H1 (cell line): Measurements from ENCODE around the gene PTPRE. TPM values are rescaled to one million over a fixed set of nuclear protein-coding genes. Genes with fewer than 3 reads are reported as not detected.

Source experiments
- CTCF ChIA-PET: fragments of 300-600 bp; sonication (Branson Sonifier 250); formaldehyde crosslinking; loops from one replicate; lab custom pipeline; 2021; ENCODE audit not compliant: partially characterized antibody; lab: Charles Lee
- POLR2A ChIA-PET: fragments of 300-600 bp; sonication (Branson Sonifier 250); formaldehyde crosslinking; loops from one replicate; lab custom pipeline; 2021; ENCODE audit warnings: inconsistent platforms; ENCODE audit not compliant: partially characterized antibody; lab: Charles Lee
- DNase-seq, 2 experiments: peaks; one replicate each; pipeline versions ENCODE4 v3.0.0 to v3.0.0-alpha.2; 2010 to 2022; ENCODE audit warnings: low spot score in 2 of 2, low read depth in 1 of 2, mixed read lengths in 1 of 2
- FAIRE-seq: peaks from 2 replicates; lab custom pipeline; 2011; peaks lifted over from hg19 to GRCh38; lab: Jason Lieb, UNC
- H2AFZ ChIP-seq: 2 replicates; pipeline ENCODE4 v1.8.1; 2012; ENCODE audit warnings: low read length, inconsistent platforms
- H2AK5ac ChIP-seq: 2 replicates; pipeline ENCODE4 v1.6.1; 2013; ENCODE audit warnings: low read depth, low read length
- H2BK120ac ChIP-seq: replicated peaks from 2 replicates; pipeline ENCODE3; 2013; ENCODE audit warnings: low read depth, low read length, inconsistent platforms
- H2BK12ac ChIP-seq: 2 replicates; pipeline ENCODE4 v1.6.1; 2013; ENCODE audit warnings: low read depth, low read length
- H2BK15ac ChIP-seq: 2 replicates; pipeline ENCODE4 v1.6.1; 2013; ENCODE audit warnings: low read length
- H2BK20ac ChIP-seq: 2 replicates; pipeline ENCODE4 v1.6.1; 2013; ENCODE audit warnings: low read length
- H2BK5ac ChIP-seq: 2 replicates; pipeline ENCODE4 v1.6.1; 2013; ENCODE audit warnings: low read depth, low read length
- H3K14ac ChIP-seq: 2 replicates; pipeline ENCODE4 v1.6.1; 2013; ENCODE audit warnings: inconsistent platforms; ENCODE audit not compliant: insufficient read length
- H3K18ac ChIP-seq: 2 replicates; pipeline ENCODE4 v1.6.1; 2013; ENCODE audit warnings: low read length; ENCODE audit errors: extremely low read depth
- H3K23ac ChIP-seq: 2 replicates; pipeline ENCODE4 v1.6.1; 2013; ENCODE audit warnings: inconsistent platforms; ENCODE audit not compliant: insufficient read length
- H3K23me2 ChIP-seq: 2 replicates; pipeline ENCODE4 v1.6.1; 2013; ENCODE audit warnings: low read depth, low read length
- H3K27ac ChIP-seq: 2 replicates; pipeline ENCODE4 v1.6.1; 2011; ENCODE audit warnings: low read depth, low read length, inconsistent platforms
- H3K27me3 ChIP-seq, 4 experiments: replicated peaks in 1 of 4; 1 replicate in 1 of 4; 2 replicates in 3 of 4; pipeline versions ENCODE4 v1.6.1 to v1.8.1; 2011 to 2013; ENCODE audit warnings: low read length in 3 of 4, mild to moderate bottlenecking in 3 of 4, inconsistent platforms in 2 of 4, mixed read lengths in 2 of 4, moderate library complexity in 1 of 4; ENCODE audit not compliant: control insufficient read depth in 3 of 4, insufficient read depth in 3 of 4; ENCODE audit errors: extremely low read depth in 1 of 4
- H3K36me3 ChIP-seq, 4 experiments: 2 replicates each; pipeline versions ENCODE4 v1.6.1 to v1.8.1; 2011 to 2013; ENCODE audit warnings: mild to moderate bottlenecking in 4 of 4, low read length in 3 of 4, moderate library complexity in 2 of 4, control low read depth in 1 of 4, inconsistent platforms in 1 of 4; ENCODE audit not compliant: insufficient read depth in 4 of 4, control insufficient read depth in 2 of 4
- H3K4ac ChIP-seq: replicated peaks from 2 replicates; pipeline ENCODE3; 2013; ENCODE audit warnings: low read length, low read depth, mixed read lengths, inconsistent platforms; ENCODE audit not compliant: insufficient read length
- H3K4me1 ChIP-seq, 4 experiments: replicated peaks in 1 of 4; 1 replicate in 1 of 4; 2 replicates in 3 of 4; pipeline versions ENCODE4 v1.6.1 to v1.8.1; 2011 to 2013; ENCODE audit warnings: low read length in 3 of 4, inconsistent platforms in 2 of 4, mixed read lengths in 1 of 4; ENCODE audit not compliant: insufficient read depth in 4 of 4, control insufficient read depth in 3 of 4
- H3K4me2 ChIP-seq, 2 experiments: 2 replicates each; pipeline versions ENCODE4 v1.6.1 to v1.8.1; 2011 to 2013; ENCODE audit warnings: low read depth in 2 of 2, low read length in 2 of 2, control low read depth in 1 of 2, inconsistent platforms in 1 of 2, mild to moderate bottlenecking in 1 of 2; ENCODE audit not compliant: insufficient read depth in 1 of 2
- H3K4me3 ChIP-seq, 4 experiments: fragments of 200-600, 300-600 bp in 1 of 4; sonication (generic), shearing (Covaris generic), sonication (Bioruptor Twin) in 1 of 4; 2 replicates each; pipeline versions ENCODE4 v1.5.1 to v1.8.1; 2011 to 2016; ENCODE audit warnings: low read length in 4 of 4, low read depth in 3 of 4, control low read depth in 2 of 4, inconsistent platforms in 2 of 4, mild to moderate bottlenecking in 2 of 4, mixed read lengths in 1 of 4, moderate library complexity in 1 of 4; ENCODE audit not compliant: insufficient read depth in 2 of 4; ENCODE audit errors: extremely low read depth in 1 of 4
- H3K56ac ChIP-seq: replicated peaks from 2 replicates; pipeline ENCODE3; 2013; ENCODE audit warnings: low read depth, mild to moderate bottlenecking, mixed read lengths, low read length, inconsistent platforms; ENCODE audit not compliant: insufficient read length
- H3K79me1 ChIP-seq: 2 replicates; pipeline ENCODE4 v1.6.1; 2013; ENCODE audit warnings: low read depth, low read length, control low read depth
- H3K79me2 ChIP-seq, 2 experiments: 2 replicates each; pipeline versions ENCODE4 v1.6.1 to v1.8.1; 2012 to 2013; ENCODE audit warnings: low read length in 2 of 2, mild to moderate bottlenecking in 2 of 2, inconsistent platforms in 1 of 2; ENCODE audit not compliant: insufficient read depth in 2 of 2, control insufficient read depth in 1 of 2
- H3K9ac ChIP-seq, 4 experiments: replicated peaks in 1 of 4; 1 replicate in 1 of 4; 2 replicates in 3 of 4; pipeline versions ENCODE4 v1.6.1 to v1.8.1; 2011 to 2013; ENCODE audit warnings: low read depth in 3 of 4, low read length in 3 of 4, control low read depth in 2 of 4, mild to moderate bottlenecking in 2 of 4, moderate library complexity in 2 of 4, inconsistent platforms in 1 of 4; ENCODE audit errors: extremely low read depth in 1 of 4
- H3K9me3 ChIP-seq, 2 experiments: 2 replicates each; pipeline versions ENCODE4 v1.6.1 to v1.8.1; 2012 to 2013; ENCODE audit warnings: mild to moderate bottlenecking in 2 of 2, moderate library complexity in 2 of 2, control low read depth in 1 of 2, inconsistent platforms in 1 of 2, low read depth in 1 of 2, low read length in 1 of 2, mixed read lengths in 1 of 2; ENCODE audit not compliant: insufficient read depth in 2 of 2
- H4K20me1 ChIP-seq, 2 experiments: replicated peaks in 1 of 2; 2 replicates each; pipeline versions ENCODE3 to v1.8.1; 2011 to 2013; ENCODE audit warnings: inconsistent platforms in 2 of 2, low read length in 2 of 2, mild to moderate bottlenecking in 1 of 2; ENCODE audit not compliant: insufficient read depth in 2 of 2, control insufficient read depth in 1 of 2
- H4K5ac ChIP-seq: 2 replicates; pipeline ENCODE4 v1.6.1; 2013; ENCODE audit warnings: low read length, low read depth, mixed read lengths, inconsistent platforms; ENCODE audit not compliant: insufficient read length
- H4K8ac ChIP-seq: 2 replicates; pipeline ENCODE4 v1.8.0; 2013; ENCODE audit warnings: mild to moderate bottlenecking, moderate library complexity, low read length, inconsistent platforms; ENCODE audit not compliant: insufficient read depth; ENCODE audit errors: extremely low read depth
- H4K91ac ChIP-seq: replicated peaks from 2 replicates; pipeline ENCODE3; 2013; ENCODE audit warnings: low read length, mixed read lengths, inconsistent platforms; ENCODE audit not compliant: insufficient read length
- KDM4A ChIP-seq: IDR thresholded peaks from one replicate; pipeline ENCODE4 v1.7.1; 2012; ENCODE audit warnings: low read depth, mild to moderate bottlenecking, moderate library complexity, low read length, inconsistent platforms; ENCODE audit not compliant: severe bottlenecking
- ZNF274 ChIP-seq: IDR thresholded peaks from 2 replicates; pipeline ENCODE4 v1.7.0; 2012; ENCODE audit warnings: low read length, borderline replicate concordance; ENCODE audit errors: extremely low read depth
- WGBS, 2 experiments: shearing (Covaris generic) in 1 of 2; methylation state at CpG; one replicate each; pipeline versions ENCODE4 v1.1.6 to v1.1.7; 2013 to 2015; ENCODE audit warnings: low lambda C conversion rate in 2 of 2, mixed read lengths in 2 of 2, inconsistent platforms in 1 of 2, low coverage in 1 of 2, missing lambda C conversion rate in 1 of 2; ENCODE audit not compliant: insufficient replicate concordance in 2 of 2, insufficient coverage in 1 of 2, insufficient read length in 1 of 2; ENCODE audit errors: extremely low coverage in 1 of 2, missing lambda C conversion rate in 1 of 2; 5-methylcytosine and 5-hydroxymethylcytosine counted together
- polyA plus RNA-seq, 7 experiments: library from polyadenylated mRNA; depleted of rRNA in 3 of 7; stranded (reverse) in 5 of 7; unstranded in 2 of 7; fragments of >200 nt in 5 of 7; fragments of 200-250 nt in 2 of 7; gene quantifications; 1 replicate in 5 of 7; 2 replicates in 1 of 7; 4 replicates in 1 of 7; pipeline versions ENCODE4 v1.2.1 to v1.2.3, GENCODE V29; 2011 to 2013; ENCODE audit warnings: missing spikeins in 2 of 7, mixed read lengths in 2 of 7
- total RNA-seq: library from RNA; stranded (reverse); fragmentation: NEBNext Ultra II Directional; extraction: Animal tissue kit (Norgen Biotek cat#: 25700); gene quantifications from 2 replicates; pipeline ENCODE4 v1.2.1, GENCODE V29; 2021

The PTPRE gene
- total and polyA plus RNA-seq, 2 of the 8 experiments (the other 6 are each of a cell fraction or from before 2014, with no cell fraction given), result 0.33 to 0.54 TPM

DNA sequence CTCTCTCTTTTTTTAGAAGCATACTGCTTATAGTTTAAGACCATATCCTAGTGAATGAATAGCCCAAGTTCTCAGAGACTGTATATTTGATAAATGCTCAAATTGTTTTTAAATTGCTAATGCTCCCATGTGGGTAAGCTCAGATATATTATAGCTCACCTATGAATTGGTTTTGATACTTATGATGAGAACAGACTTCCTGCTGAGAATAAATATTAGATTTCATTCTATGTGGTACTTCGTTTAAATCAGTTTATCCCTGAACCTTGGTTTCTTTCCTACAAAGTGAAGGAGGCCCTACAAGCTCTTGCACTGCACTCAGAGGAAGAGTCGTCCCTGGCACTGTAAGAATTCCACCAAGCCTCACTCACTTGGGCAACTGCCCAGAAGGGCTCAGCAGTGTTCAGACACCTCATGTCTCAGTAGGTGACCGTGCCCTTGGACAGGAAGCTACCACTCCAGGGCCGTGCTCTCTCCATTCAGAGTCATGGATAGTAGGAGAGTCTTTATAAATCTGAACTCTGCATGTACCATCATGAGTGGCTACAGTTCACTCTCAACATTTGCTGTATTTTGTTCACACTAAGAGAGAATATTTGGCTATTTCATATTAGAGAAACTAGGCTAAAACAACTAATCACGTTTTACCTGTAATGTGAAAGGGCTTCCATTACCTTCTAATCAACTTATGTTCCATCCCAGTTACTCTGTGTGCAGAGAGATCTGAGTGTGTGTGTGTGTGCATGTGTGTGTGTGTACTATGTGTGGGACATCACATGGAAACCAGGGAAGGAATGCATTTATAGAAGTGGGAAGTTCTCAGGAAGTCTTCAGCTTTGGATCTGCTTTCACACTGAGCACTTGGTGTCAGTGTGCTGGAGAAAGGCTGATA, 93.8 kb downstream of the PTPRE start:
- ChIA-PET POLR2A (interaction anchor here (1.0 kb wide), 1 partner anchor 24 kb away, joined by 4 read pairs; no protein-coding TSS in a partner anchor), CTCF (interaction anchor here (0.9 to 3.2 kb wide), 6 partner anchors 10 to 188 kb away, joined by 3 to 23 read pairs (median 3); no protein-coding TSS in a partner anchor)
- H2AFZ ChIP-seq, result no peak overlapping the region

More for the DNA sequence above, 93.8 kb downstream of the PTPRE start:
- DNase-seq (no peak), FAIRE-seq (no peak)
- no peaks in the 10 kb centered on the region for H3K36me3 ChIP-seq
- H3K18ac ChIP-seq, result no peak overlapping the region
- no peak overlapping the region for H2BK20ac ChIP-seq
- H3K9ac ChIP-seq, result no peak overlapping the region
- H3K23ac ChIP-seq, result no peak overlapping the region
- no peak overlapping the region for H4K5ac ChIP-seq
- TF ChIP-seq KDM4A (no peak), ZNF274 (no peak)
- no peak overlapping the region for H2BK5ac ChIP-seq
- H3K9me3 ChIP-seq, result no peaks in the 10 kb centered on the region
- H3K27me3 ChIP-seq, result no peaks in the 10 kb centered on the region
- no peaks in the 10 kb centered on the region for H3K4me1 ChIP-seq
- no peak overlapping the region for H2BK15ac ChIP-seq
- H3K56ac ChIP-seq, result no peak overlapping the region
- no peak overlapping the region for H3K27ac ChIP-seq
- H2AK5ac ChIP-seq, result no peak overlapping the region
- no peak overlapping the region for H3K14ac ChIP-seq
- H4K91ac ChIP-seq, result no peak overlapping the region
- no peak overlapping the region for H4K8ac ChIP-seq
- H2BK120ac ChIP-seq, result no peak overlapping the region
- H2BK12ac ChIP-seq, result no peak overlapping the region
- no peaks in the 10 kb centered on the region for H3K23me2 ChIP-seq
- H4K20me1 ChIP-seq, result no peaks in the 10 kb centered on the region
- H3K4me3 ChIP-seq, result no peak overlapping the region
- no peak overlapping the region for H3K4me2 ChIP-seq
- no peak overlapping the region for H3K4ac ChIP-seq
- H3K79me2 ChIP-seq, result no peaks in the 10 kb centered on the region
- 81% methylated on average over 5 of the region's 5 CpGs; no CpG with 5 or more reads in 1 of the 2 experiments for WGBS, 2 experiments
- H3K79me1 ChIP-seq, result no peaks in the 10 kb centered on the region
